ENCODE measurements around the gene MAPK8IP3.

MAPK8IP3 gene

DNA sequence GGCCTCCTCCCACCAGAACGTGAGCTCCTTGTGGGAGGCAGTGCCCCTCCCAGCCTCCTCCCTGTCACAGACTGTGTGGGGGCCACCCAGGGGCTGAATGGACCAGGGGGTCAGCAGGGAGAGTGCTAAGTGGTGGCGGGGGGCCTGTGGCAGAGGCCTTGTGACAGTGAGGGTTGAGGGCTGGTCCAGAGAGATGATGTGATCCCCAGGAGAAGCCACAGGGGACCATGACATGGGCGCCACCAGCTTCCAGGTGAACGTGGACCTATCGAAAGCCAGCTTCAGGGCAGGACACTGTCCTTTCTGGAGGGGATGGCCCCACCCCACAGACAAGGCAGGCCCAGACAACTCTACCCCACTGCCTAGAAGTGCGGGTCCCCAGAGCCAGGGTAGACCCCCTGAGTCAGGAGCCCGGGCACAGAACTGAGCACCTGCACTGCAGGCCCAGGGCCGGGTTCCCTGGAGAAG, 73.3 kb downstream of the MAPK8IP3 start:
- Histone ChIP-seq H3K9me3 (ENCODE audit: control insufficient read depth, insufficient read depth, low read length) (no peaks in the 10 kb centered on the region), H3K4me1 (ENCODE audit: insufficient read depth, low read length) (no peaks in the 10 kb centered on the region; the same call in 1 of the 2 replicates), H3K9ac (ENCODE audit: low read depth, low read length) (no peak overlapping the region), H3K36me3 (ENCODE audit: insufficient read depth, low read length) (no peaks in the 10 kb centered on the region; the same call in none of the 2 replicates)

DNA sequence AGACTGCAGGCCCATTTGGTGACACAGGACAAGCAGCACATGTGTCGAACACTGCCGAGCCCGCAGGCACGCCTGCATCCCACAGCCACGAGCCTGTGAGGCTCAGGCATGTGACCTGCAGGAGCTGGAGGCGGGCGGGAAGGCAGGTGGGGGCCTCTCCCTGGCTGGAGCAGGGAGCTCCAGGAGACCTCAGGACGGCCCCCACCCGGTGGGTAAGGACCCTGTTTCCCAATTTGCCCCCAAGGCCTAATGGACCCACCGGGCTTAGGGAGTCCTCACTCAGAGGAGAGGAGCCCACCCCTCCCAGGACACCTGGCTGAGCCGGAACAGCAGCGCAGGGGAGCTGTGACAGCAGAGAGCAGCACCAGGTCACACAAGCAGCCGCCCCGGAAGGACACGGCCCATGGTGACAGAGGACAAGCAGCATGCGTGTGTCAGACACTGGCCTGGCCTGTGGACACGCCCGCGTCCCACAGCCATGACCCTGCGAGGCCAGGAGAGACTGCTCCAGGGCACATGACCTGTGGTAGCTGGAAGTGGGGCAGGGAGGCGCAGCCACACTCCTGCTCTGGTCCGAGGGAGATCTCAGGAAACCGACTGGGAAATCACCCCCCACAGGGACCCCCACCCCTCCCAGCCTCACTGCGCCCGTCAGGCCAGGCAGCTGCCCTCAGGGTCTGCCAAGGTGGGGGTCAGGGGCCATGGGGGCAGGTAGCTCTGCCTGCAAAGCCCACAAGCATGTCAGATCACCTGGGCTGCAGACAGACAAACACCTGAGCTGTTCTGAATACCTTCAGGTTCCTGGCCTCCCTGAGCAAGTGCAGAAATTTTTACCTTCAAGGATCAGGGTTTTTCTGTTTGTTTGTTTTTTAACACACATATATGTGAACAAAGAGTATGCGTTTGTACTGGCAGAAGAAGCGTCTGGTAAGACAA, 74.0 kb downstream of the MAPK8IP3 start:
- H3K9me3 ChIP-seq (ENCODE audit: control insufficient read depth, insufficient read depth, low read length): no peaks in the 10 kb centered on the region
- no peaks in the 10 kb centered on the region; the same call in 1 of the 2 replicates for H3K4me1 ChIP-seq (ENCODE audit: insufficient read depth, low read length)
- H3K36me3 ChIP-seq (ENCODE audit: insufficient read depth, low read length): no peaks in the 10 kb centered on the region; the same call in none of the 2 replicates
- H3K9ac ChIP-seq (ENCODE audit: low read depth, low read length): no peak overlapping the region

DNA sequence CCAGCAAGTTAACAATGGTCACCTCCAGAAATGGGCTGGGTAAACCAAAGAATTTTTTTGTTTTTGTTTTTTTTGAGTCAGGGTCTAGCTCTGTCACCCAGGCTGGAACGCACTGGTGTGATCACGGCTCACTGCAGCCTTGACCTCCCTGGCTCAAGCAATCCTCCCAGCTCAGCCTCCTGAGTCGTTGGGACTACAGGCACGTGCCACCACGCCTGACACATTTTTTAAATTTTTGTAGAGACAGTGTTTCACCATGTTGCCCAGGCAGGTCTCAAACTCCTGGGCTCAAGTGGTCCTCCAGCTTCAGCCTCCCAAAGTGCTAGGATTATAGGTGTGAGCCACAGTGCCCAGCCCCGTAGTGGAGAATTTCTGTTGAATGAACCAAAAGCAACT, 74.7 kb downstream of the MAPK8IP3 start:
- H3K9me3 ChIP-seq (ENCODE audit: control insufficient read depth, insufficient read depth, low read length): no peaks in the 10 kb centered on the region
- H3K9ac ChIP-seq (ENCODE audit: low read depth, low read length): no peak overlapping the region
- H3K4me1 ChIP-seq (ENCODE audit: insufficient read depth, low read length): no peaks in the 10 kb centered on the region; the same call in 1 of the 2 replicates
- no peaks in the 10 kb centered on the region; the same call in none of the 2 replicates for H3K36me3 ChIP-seq (ENCODE audit: insufficient read depth, low read length)

DNA sequence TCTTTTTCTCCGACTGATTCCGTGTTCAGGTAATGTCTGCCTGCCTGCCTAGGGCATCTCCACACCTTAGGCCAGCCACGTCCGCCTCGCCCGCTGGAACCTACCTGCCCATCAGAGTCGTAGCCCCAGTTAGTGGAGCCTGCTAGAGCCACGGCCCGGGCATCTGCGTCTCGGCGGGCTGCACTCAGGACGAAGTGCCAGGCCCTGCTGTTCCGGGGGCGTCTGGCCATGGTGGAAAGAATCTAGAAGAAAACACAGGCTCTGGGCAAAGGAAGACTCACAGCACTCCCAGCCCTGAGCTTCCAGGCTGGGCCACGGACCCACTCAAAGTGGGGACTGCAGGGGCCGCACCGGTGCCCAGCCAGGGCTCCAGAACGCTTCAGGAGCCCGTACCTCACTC, 75.3 kb downstream of the MAPK8IP3 start:
- H3K9me3 ChIP-seq (ENCODE audit: control insufficient read depth, insufficient read depth, low read length): no peaks in the 10 kb centered on the region
- H3K36me3 ChIP-seq (ENCODE audit: insufficient read depth, low read length): no peaks in the 10 kb centered on the region; the same call in none of the 2 replicates
- H3K9ac ChIP-seq (ENCODE audit: low read depth, low read length): peak overlapping the region; percentile 61
- no peaks in the 10 kb centered on the region; the same call in 1 of the 2 replicates for H3K4me1 ChIP-seq (ENCODE audit: insufficient read depth, low read length)

DNA sequence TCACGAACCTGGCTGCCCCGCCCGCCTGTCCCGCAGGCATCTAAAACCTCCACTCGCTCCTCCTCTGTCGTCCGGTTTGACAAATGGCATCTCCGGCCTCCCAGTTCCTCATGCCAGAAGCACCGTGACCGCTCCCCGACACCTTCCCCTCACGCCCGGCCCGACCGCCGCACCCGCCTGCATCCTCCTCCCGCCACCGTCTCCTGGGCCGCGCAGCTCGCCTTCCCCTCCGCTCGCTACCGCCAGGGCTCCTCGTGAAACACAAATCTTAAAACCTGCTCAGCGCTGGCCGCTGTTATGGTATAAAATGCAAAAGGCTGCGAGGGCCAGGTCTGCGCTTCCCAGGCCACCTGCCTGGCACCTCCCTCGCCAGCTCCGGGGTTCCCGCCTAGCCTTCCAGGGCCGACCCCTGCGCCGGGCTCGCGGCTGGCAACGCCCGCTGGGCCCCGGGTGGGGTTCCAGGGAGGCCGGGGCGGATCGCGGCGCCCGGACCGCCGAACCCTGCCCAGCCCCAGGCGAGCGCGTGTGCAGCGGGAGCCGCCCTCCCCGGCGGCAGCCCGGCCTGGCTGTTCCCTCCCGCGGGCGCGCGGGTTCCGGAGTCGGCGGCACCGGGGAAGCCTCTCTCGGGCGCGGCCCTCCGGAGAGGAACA, 75.9 kb downstream of the MAPK8IP3 start:
- peak overlapping the region; percentile 61 for H3K9ac ChIP-seq (ENCODE audit: low read depth, low read length)
- no peaks in the 10 kb centered on the region for H3K9me3 ChIP-seq (ENCODE audit: control insufficient read depth, insufficient read depth, low read length)
- H3K36me3 ChIP-seq (ENCODE audit: insufficient read depth, low read length): no peaks in the 10 kb centered on the region; the same call in none of the 2 replicates
- H3K4me1 ChIP-seq (ENCODE audit: insufficient read depth, low read length): no peaks in the 10 kb centered on the region; the same call in 1 of the 2 replicates

DNA sequence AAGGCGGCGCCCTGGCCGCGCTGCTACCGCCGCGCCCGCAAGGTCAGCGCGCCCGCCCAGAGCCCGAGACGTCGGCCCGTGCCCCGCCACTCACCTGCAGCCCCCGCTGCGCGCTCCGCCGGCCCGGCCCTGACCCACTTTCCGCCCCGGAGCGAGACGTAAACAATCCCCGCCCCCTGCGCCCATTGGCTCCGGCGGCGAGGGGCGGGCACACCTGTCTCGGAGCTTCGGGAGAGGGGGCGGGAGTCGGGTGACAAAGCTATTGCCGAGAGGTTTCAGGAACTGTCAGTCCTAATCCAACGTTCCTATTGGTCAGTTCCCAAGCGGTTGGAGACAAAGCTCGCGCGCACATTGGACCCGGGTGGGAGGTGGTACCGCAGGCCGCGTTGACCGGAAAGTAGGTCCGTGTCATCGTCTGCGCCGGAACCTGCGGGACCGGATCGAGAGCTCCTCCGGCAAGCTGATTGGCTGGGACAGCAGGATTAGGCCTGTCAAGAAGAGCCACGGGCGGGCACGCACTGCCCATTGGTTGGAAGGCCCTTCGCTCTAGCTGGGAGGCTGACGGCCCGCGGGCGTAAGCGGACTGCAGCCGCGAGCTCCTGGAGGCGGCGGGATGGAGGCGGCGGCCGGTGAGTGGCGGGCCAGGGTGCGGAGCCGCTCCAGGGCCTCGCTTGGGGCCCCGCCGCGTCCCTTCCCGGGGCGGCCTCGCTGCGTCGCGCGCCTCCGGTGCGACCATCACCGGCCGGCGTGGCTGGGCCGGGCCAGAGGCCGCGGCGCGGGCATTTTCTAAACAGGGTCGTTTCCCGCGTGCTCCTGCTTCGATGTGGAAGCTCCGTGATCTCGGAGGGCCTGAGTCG, 76.6 kb downstream of the MAPK8IP3 start, which contains the start of the genes NUBP2 and SPSB3:
Gene NUBP2 (plus strand): TSS at position 553 of the 857 bp plus-strand sequence. CDS start 61 bp downstream, at position 614.
Gene SPSB3 (minus strand): TSS at position 164 of the 857 bp plus-strand sequence. CDS start 1,088 bp downstream, outside the sequence.
- H3K9ac ChIP-seq (ENCODE audit: low read depth, low read length): peak within 1 kb of the TSS; percentile 96
- H3K4me1 ChIP-seq (ENCODE audit: insufficient read depth, low read length): no peaks in the 10 kb centered on the region; the same call in 1 of the 2 replicates
- H3K9me3 ChIP-seq (ENCODE audit: control insufficient read depth, insufficient read depth, low read length): no peaks in the 10 kb centered on the region
- H3K36me3 ChIP-seq (ENCODE audit: insufficient read depth, low read length): no peaks in the 10 kb centered on the region; the same call in 1 of the 2 replicates

DNA sequence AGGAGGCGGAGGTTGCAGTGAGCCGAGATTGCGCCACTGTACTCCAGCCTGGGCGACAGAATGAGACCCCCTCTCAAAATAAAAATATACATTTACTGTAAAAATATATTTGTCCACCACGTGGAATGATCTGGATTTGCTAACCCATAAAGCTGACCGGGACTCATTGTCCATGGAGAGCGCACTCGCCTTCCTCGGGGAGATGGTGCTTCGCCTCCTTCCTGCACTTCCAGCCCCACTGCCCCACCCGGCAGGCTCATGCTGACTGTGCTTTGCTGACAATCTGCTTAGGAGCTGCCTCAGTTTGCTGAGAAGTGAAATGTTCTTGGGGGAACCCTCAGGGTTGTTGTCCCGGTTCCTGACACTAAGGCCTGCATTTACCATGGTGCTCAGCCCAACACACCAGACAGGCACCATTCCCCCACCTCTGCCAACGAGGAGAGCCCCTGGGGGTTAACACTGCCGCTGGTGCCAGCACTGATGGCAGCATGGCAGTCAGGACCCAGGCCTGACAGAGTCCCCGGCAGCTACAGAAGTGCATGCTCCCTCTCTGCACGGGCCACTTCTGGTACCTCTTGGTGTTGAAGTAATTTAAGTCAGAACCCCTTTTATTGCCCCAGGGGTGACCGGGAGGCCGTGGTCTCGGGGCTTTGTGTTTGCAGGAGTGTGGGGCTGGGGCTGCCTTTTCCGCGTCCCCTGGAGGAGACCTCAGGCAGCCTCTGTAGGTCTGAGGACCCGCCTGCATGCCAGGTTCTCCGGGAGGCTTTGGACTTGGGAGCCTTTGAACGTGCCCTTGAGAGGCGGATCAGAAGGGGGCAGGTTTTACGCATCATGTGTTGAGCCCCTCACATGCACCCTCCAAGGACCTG, 79.2 kb downstream of the MAPK8IP3 start:
- Histone ChIP-seq H3K9me3 (ENCODE audit: control insufficient read depth, insufficient read depth, low read length) (no peaks in the 10 kb centered on the region), H3K4me1 (ENCODE audit: insufficient read depth, low read length) (no peaks in the 10 kb centered on the region; the same call in 1 of the 2 replicates), H3K9ac (ENCODE audit: low read depth, low read length) (no peak overlapping the region), H3K36me3 (ENCODE audit: insufficient read depth, low read length) (no peaks in the 10 kb centered on the region)

DNA sequence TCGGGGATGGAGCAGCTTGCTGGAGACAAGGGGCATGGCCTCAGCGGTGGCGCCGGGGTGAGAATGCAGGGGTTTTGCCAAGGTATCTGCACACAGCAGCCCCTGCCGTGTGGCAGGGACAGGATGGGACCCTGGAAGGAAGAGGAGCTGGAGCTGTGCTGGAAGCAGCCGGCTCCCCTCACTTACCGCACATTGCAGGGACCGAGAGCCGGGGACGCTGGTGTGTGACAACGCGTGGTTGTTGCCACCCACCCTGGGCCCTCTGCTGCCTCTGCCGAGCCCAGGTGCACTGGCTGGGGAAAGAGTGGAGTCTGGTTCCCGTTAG, 79.8 kb downstream of the MAPK8IP3 start:
- Histone ChIP-seq H3K36me3 (ENCODE audit: insufficient read depth, low read length) (no peaks in the 10 kb centered on the region), H3K9ac (ENCODE audit: low read depth, low read length) (no peak overlapping the region), H3K9me3 (ENCODE audit: control insufficient read depth, insufficient read depth, low read length) (no peaks in the 10 kb centered on the region), H3K4me1 (ENCODE audit: insufficient read depth, low read length) (no peaks in the 10 kb centered on the region; the same call in 1 of the 2 replicates)

DNA sequence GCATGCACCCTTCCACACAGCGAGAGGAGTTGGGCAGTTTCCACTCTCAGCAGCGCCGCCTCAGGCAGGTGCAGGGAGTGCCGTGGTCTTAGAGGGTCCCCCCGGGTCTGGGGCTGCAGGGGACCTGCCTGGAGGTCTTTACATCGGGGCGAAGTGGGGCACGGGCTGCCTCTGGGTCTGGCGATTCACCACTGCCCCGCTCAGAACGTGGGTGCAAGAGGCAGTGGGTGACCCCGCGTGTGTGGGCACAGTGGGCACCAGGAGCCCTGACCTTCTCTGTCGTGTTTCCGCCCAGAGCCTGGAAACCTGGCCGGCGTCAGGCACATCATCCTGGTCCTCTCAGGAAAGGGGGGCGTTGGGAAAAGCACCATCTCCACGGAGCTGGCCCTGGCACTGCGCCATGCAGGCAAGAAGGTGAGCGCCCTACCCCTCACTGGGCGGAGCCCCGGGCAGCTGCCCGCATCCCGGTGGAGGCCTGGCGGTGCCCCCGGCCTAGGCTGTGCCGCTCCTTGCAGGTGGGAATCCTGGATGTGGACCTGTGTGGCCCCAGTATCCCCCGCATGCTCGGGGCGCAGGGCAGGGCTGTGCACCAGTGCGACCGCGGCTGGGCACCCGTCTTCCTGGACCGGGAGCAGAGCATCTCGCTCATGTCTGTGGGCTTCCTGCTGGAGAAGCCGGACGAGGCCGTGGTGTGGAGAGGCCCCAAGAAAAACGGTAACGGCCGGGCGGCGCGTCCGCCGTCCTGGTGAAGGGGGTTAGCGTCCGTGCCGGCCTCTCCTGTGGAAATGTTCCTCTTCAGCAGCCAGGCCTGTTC, 80.5 kb downstream of the MAPK8IP3 start:
- Histone ChIP-seq H3K36me3 (ENCODE audit: insufficient read depth, low read length) (no peaks in the 10 kb centered on the region), H3K9me3 (ENCODE audit: control insufficient read depth, insufficient read depth, low read length) (no peaks in the 10 kb centered on the region), H3K9ac (ENCODE audit: low read depth, low read length) (no peak overlapping the region), H3K4me1 (ENCODE audit: insufficient read depth, low read length) (no peaks in the 10 kb centered on the region; the same call in 1 of the 2 replicates)

DNA sequence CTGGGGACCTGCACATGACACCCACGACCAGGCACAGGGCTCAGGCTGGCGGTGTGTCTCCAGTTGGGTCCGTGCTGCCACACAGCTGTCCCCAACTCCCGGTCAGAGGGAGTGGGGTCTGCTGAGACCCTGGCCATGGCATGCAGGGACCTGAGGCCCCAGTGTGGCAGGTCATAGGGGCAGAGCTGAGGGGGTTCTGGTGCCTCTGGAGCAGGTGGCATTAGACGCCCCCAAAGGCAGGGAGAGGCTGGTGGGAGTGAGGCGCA, 81.0 kb downstream of the MAPK8IP3 start:
- Histone ChIP-seq H3K4me1 (ENCODE audit: insufficient read depth, low read length) (no peaks in the 10 kb centered on the region), H3K9me3 (ENCODE audit: control insufficient read depth, insufficient read depth, low read length) (no peaks in the 10 kb centered on the region), H3K36me3 (ENCODE audit: insufficient read depth, low read length) (no peaks in the 10 kb centered on the region), H3K9ac (ENCODE audit: low read depth, low read length) (no peak overlapping the region)

DNA sequence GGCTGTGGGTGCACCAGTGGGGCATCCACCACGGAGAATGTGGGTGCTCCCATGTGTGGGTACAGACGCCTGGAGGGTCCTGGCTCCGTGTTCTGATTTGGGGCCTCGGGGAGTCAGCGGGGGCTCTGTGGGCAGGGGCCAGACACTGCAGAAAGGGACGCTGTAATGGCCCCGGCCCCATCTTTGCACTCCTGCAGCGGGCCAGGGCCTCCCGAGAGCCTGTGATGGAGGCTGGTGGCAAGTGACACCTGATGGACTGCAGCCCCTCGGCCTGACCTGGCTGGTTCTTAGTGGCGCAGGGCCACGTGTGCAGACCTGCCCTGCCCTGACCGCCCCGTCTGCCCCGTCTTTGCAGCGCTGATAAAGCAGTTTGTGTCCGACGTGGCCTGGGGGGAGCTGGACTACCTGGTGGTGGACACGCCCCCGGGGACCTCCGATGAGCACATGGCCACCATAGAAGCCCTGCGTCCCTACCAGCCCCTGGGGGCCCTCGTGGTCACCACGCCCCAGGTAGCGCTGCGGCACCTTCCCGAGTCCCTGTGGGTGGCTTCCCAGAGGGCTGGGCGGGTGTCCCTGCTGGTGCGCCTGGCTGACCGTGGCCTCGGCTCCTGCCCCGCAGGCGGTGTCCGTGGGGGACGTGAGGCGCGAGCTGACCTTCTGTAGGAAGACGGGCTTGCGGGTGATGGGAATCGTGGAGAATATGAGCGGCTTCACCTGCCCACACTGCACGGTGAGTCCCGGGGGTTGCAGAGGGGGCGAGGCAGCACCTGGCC, 81.5 kb downstream of the MAPK8IP3 start:
- Histone ChIP-seq H3K4me1 (ENCODE audit: insufficient read depth, low read length) (no peaks in the 10 kb centered on the region), H3K9ac (ENCODE audit: low read depth, low read length) (no peak overlapping the region), H3K36me3 (ENCODE audit: insufficient read depth, low read length) (no peaks in the 10 kb centered on the region), H3K9me3 (ENCODE audit: control insufficient read depth, insufficient read depth, low read length) (no peaks in the 10 kb centered on the region)

DNA sequence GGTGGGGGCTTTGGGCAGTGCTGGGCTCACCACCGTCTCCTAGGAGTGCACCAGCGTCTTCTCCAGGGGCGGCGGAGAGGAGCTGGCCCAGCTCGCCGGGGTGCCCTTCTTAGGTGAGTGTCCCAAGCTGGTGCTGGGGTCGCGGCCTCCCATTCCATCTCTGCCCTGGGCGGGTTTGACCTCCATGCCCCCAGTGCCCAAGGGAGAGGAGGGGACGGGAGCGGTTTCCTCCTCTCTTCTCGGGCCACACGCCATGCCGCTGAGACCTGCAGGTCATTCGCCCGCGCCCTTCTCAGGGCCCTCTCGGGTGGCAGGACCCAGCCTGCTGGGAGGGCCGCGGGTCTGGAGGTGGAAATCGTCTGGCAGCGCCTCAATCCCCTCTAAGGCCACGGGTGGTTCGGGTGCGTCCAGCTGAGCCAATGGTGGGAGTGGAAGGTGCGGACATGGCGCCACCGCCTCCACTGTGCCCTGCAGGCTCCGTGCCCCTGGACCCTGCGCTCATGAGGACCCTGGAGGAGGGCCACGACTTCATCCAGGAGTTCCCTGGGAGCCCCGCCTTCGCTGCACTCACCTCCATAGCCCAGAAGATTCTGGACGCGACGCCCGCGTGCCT, 82.2 kb downstream of the MAPK8IP3 start:
- Histone ChIP-seq H3K36me3 (ENCODE audit: insufficient read depth, low read length) (no peaks in the 10 kb centered on the region), H3K4me1 (ENCODE audit: insufficient read depth, low read length) (no peaks in the 10 kb centered on the region), H3K9me3 (ENCODE audit: control insufficient read depth, insufficient read depth, low read length) (no peaks in the 10 kb centered on the region), H3K9ac (ENCODE audit: low read depth, low read length) (no peak overlapping the region)

Data from ES-I3 (cell line).